NCI-H1092 treated with DMSO at 0.1 percent for 48 hours (cell line): ENCODE results near the gene SLC24A3.

Source experiments
- DNase-seq: peaks from one replicate; lab custom pipeline; 2025; lab: John Stamatoyannopoulos, UW

Gene SLC24A3

DNA sequence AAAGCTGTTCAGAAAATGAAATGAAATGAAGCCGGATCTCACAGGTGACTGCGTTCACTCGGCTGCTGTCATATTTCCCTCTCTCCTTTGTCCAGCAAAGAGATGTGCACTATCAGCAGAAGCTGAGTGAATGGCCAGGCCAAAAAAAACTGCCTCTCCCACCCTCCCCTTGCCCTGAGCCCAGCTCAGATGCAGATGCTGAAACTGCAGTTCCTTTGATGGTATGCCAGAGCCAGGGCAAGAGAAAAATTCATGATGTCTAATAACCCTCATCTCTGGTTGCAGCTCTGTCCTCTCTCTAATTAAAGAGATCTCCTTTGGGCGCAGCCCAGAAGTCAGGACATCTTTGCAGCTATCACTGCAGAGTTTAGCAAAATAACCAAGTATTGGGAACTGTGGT is 335.1 kb downstream of the SLC24A3 start:
- DNase-seq, result no peak

DNA sequence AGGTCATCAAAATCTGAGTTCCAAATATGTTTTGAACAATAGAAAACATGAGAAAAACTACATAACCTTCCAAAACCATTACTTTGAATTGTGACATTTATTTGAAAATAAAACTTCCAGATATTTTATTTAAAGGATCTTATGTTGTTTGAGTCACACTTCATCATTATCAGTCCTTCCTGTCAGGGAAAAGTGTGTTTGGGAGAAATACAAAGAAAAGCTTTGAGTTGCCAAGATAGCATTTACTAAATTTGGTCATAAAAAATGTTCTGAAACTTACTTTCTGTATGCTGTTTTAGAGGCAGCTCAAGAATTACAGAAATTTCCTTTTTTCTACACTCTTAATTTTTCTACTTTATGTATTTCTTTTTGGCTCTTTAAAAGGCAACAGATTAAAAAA is 337.5 kb downstream of the SLC24A3 start:
- no peak for DNase-seq

DNA sequence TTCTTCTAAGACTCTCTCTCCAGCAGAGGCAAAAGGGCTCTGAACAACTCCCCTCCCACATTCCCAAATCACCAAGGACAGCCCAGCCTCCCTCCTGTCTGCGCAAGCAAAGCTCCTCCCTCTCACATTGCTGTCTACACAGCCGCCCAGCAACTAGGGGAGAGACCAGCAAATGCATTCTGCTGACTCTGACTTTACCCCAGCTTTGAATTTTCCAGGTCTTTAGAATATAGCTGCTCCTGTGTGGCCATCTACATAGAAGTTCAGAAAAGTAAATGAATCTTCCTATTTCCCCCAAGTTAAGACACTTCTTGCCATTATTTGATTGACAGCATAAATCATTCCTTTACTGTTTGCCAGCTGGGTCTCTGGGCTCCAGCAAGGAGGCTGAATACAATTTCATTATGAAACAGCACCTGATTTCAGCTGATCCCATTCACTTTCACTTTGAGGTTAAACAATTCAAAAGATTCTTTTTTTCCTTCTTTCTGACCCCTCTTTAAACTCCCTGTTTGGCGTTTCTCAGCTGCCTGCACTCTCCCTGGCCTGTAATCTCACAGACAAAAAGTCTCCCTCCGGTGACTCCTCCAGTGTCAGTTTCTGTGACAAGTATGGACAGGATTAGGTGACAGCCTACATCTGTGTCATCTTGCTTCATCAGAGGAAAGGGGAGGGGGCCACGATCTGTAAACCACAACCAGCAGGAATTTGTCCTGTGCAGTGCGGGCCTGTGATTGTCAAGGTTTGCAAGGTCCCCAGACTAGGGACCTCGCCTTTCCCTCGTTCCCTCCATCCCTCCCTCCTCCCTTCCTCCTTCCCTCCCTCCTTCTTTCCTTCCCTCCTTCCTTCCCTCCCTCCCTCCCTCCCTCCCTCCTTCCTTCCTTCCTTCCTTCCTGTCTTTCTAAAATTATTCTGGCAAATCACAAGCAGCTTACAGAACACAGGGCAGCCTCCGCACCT is 340.1 kb downstream of the SLC24A3 start:
- DNase-seq, result no peak

DNA sequence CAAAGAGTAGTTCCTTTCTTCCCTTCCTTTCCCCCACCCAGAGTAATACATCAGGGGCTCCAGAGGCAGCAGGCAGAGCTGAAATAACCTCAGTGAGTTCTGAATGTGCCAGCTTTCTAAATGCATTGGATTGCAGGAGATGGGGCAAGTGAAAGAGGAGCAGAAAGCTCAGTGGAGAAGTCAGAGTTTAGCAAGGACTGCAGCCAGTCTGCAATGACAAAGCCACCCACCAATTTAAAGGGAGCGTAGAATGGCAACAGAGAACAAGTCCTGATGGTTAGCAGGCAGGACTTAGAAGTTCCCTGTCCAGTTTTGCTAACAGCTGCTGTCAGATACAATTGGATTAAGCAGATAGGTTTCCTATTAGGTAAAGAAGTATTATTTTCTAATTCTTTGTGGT is 342.2 kb downstream of the SLC24A3 start:
- no peak for DNase-seq

DNA sequence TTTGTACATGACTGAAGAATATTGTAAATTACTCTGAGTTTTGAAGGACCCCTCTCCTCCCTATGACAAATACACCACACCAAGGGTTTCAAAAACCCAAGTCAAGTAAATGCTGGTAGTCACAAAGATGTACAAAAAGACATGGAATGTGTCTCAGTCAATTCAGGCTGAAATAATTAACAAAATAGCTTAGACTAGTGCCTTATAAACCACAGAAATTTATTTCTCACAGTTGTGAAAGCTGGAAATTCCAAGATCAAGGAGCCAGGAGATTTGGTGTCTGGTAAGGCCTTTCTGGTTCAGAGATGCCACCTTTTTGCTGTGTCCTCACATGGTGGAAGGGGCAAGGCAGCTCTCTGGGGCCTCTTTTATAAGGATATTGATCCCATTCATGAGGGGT is 343.3 kb downstream of the SLC24A3 start:
- no peak for DNase-seq

DNA sequence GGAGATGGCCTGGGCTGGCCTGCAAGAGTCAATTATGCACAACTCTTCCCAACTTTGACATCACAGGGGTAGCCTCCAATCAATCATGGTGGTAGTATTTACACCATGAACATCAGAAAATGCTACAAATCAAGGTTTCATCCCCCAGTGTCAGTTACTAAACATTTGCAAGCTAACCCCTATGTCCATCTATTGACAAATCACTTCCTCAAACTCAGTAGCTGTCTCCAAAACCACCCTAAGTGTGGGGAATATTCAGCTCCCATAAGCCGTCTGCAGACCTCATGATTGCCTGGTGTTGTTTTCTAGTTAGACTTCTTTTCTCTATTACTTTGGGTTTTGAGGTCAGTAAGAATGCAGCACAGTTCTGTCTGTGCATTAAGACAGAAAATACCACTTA is 344.8 kb downstream of the SLC24A3 start:
- no peak for DNase-seq

DNA sequence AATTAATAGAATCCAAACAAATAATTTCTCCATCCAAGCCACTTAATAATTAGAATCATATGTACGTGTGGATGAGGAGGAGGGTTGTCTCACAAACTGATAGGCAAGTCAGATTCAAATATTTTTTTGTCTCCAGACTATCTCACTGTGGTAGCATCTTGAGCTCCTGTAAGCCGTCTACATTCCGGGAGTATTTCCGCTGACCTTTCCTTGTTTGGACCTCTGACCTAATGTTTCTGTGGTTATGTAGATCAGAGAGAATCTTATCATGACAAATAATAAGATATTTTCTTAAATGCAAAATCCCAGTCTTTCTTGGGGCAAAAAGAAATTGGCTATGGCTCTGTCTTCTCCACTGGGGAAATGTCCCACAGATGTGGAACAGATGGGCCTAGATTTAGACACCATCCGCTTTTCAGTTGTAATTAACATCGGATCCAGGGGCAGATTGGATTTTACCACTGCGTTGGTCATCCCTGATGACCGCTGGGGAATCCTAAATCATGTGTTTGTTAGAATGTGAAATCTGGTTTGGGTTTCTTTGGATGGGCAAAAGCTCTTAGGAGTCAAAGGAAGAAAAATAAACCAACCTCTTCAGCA is 348.5 kb downstream of the SLC24A3 start:
- no peak for DNase-seq

DNA sequence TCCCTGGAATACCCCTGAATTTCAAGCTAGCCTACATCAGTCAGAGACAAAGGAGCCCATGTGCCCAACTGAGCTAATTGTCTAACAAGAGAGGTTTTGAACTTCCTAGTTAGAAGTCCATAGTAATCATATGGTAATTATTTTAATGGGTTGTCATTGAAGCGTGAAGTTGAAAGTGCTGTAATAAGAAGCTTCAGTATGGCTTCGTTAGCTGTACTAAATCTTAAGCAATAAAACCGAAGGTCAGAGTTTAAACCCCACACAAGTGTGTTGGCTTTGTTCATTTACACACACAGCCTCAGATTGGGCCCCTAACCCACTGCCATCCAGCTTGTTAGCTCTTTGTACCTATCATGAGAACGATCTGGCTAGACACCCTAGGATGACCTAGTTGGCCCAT is 350.0 kb downstream of the SLC24A3 start:
- DNase-seq, result no peak

DNA sequence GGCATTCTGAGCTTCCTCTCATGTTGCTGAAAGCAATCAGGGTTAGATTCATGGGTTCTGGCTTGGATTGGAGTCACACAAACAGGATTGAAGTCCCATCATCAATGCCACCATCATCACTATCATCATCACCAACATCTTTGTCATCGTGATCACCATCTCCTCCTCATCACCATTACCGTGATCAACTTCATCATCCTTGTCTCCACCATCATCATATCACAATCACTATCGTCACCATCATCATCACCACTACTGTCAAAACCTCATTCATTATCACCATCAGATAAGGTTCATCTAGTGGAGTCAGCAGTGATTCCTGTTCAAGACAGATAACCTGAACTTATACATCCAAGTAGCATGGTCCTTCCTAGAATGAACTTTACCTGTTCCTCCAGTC is 351.8 kb downstream of the SLC24A3 start:
- no peak for DNase-seq

DNA sequence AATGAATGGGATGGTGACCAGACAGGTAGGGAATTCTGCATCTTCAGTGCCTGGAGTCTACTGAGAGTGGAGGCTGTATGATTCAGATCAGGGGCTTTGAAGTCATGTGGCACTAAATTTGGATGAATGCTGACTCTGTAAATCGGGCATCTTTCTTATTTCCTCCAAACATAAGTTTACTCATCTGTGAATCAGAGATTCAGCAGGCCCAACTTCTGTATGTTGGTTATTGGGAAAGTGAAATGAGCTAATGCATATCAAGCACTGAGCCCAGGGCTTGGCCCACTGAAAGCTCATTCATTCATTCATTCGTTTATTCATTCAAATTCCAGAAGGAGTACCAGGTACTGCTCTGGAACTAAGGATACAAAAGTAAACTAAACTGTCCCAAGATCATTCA is 353.3 kb downstream of the SLC24A3 start:
- no peak for DNase-seq

DNA sequence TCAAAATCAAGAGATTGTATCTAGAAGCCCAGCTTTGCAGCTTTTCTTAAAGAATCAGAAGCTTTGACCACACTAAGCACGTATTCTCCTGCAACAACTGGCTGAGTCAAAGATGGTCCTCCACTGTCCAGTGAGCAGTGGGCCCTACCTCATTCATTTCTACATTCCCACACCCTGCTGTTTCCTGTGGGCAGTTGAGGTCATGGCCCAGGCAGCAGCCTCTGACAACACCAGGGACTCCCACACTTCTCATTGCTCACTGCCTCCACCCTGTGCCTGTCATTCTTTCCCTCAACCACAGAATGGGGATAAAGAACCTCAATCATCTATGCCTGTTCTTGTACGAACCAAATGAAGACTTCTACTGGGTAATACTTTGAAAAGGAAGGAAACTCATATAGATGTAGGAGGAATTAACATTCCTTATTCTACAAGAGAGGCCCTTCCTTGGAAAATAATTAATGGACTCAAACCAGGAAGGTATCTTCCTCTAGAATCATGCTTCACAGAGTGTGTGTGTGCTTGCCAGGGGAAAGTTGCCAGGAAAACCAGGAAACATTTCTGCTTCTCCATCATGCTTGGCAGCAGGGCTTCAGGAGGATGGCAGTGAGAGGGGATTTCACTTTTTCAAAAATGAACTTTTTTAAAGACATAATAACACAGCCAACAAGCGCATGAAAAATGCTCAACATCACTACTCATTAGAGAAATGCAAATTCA is 353.9 kb downstream of the SLC24A3 start:
- DNase-seq, result no peak

DNA sequence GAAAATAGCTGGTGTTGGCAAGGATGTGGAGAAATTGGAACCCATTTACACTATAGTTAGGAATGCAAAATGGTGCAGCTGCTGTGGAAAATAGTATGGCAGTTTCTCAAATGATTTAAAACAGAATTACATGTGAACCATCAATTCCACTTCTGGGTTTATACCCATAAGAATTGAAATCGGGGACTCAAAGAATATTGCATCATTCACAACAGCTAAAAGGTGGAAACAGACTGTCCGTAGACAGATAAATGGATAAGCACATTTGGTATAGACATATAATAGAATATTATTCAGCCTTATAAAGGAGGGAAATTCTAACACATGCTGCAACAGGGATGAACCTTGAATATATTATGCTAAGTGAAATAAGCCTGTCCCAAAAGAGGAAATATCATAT is 355.7 kb downstream of the SLC24A3 start:
- DNase-seq, result no peak

DNA sequence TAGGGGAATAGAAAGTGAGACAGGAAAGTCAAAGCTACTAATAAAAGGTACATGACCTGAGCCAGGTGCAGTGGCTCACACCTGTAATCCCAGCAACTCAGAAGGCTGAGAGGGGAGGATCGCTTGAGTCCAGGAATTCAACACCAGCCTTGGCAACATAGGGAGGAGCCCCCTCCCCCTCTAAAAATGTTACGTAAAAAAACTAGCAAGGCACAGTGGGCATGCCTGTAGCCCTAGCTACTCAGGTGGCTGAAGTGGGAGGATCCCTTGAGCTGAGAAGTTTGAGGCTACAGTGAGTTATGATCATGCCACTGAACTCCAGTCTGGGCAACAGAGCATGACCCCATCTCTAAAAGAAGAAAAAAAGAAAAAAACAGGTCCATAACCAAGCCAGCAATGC is 359.6 kb downstream of the SLC24A3 start:
- DNase-seq, result no peak

DNA sequence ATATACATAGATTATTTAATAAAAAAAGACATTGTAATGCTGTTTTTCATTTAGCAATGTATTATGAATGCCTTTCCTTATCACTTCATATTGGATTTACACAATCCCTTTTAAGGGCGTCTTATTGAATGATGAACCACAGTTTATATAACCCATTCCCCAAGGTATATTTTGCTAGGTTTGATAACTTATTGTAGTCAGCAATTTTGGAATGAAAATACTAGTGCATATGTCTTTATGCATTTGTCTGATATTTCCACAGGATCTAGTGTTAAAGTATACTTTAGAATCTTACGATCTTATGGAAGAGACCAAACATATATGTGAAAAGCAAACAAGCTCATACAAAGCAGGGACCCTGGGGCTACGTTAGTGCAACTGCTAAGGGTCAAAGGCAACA is 365.2 kb downstream of the SLC24A3 start:
- DNase-seq, result no peak

DNA sequence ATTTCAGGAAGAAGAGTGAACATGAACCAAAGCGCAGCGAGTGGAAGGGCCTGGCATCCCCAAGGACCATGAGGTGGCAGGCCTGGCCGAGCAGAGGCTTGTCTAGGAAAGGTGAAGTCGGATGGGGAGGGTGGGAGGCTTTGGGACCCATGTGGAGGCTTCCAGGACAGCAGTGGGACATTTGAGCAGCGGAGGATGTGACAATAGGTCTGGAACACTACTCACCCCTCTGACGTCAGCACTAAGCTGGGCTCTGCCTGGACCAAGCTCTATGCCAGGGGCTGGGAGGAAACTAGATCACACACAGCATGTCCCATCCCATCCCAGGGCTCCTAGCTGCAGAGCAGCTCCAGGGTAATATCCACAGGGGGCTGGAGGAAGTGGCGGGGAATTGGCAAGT is 370.3 kb downstream of the SLC24A3 start:
- no peak for DNase-seq

DNA sequence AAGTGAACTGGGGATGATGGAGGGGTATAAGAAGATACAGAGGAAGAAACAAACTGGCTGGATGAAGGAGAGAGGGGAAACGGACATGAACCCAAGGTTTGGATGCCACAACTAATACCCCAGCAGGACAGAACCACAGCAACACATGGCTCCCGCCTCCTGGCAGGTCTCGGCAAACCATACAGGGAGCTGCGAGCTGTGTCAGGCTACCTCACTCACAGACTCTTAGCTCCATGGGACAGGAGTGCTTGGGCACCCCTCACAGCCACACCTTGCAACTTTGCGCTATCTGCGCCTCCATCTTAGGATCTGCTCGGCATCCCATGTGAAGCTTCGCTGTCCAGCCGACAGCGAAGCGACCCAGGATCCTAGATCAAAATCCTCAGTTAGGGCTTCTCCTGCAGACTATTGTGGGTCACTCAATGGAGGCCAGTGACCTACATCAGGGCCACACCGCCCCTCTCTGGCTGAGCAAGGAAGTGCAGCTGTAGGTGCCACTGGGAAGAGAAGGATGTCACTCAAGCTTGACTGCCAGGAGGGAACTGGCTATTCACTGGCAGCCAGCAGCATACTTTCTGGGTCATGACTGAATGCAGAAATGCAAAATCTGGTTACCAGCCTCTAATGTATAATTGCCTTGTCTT is 371.2 kb downstream of the SLC24A3 start:
- peak; percentile 73 for DNase-seq

DNA sequence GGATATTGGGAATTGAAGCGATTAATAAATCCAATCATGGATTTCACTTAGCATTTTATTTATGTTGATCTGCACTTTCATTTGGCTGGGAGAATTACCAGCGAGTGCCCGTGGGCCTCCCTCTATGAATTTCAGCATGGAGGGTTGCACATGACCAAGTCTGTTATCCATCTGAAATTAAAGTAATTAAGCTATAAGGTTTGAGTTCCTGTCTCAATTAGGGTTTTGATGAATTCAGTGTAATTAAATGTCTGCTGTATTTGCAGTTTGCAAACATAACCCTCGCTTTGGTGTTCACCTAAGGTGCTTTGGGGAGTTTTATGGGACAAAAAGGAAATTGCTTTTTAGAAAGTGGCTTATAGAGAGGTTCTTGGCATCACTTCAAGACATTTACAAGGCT is 375.8 kb downstream of the SLC24A3 start:
- DNase-seq, result no peak

DNA sequence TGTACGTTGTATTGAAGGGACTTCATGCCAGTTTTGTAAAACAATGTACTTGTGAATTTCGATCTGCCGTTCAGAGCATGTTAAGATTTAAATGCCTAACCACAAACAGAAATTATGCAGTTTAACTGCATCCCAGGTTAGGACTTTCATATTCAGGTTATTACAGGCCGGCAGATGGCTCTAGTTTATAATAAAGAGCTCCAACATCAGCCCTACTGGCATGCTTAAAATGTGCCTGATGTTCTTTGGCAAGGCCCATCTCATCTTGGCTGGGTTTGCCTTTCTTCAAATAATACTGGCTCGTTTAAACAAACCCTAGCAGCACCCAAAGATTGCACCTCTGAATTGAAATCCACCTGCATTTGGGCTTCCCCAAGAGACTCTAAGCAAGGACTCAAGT is 376.3 kb downstream of the SLC24A3 start:
- peak; percentile 63 for DNase-seq

DNA sequence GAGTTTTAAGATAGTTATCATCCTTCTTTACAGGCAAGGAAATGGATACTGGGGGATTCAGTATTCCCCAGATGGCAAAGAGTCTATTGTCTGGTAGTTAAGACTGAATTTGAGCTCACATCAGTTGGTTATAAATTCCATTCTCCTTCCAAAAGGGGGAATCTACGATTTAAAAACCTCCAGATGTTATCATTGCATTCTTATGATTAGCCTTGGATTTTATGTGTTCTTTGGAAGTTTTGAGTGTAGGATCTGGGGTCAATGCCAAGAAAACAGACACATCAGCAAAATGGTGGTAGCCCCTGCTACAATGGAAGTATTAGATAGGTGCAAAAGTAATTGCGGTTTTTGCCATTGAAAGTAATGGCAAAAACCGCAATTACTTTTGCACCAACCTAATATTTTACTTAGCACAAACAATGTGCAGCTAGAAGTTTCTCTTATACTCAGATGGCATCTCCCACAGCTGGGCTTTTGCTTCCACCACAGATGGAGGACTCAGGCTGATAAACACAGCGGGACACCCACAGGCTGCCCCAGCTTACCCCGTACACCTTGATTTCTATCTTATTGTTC is 377.4 kb downstream of the SLC24A3 start:
- DNase-seq, result no peak

DNA sequence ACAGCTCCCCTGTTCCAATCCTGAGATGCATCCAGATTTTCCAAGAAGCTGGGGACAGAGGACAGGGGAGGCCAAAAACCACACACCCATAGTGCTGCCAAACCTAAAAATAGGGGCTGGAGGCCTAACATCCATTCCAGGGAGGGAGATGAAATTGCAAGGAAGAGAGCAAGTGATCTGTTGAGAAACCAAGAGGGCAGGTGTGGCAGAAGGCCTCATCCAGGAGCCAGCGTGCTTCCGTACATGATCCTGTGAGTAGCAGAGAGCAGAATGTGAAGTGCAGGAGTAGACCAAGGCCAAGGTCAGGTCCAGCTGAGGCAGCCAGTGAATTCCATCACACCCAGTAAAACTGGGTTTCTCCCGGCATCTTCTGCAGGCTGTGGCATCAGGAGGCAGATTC is 377.9 kb downstream of the SLC24A3 start:
- DNase-seq, result no peak

DNA sequence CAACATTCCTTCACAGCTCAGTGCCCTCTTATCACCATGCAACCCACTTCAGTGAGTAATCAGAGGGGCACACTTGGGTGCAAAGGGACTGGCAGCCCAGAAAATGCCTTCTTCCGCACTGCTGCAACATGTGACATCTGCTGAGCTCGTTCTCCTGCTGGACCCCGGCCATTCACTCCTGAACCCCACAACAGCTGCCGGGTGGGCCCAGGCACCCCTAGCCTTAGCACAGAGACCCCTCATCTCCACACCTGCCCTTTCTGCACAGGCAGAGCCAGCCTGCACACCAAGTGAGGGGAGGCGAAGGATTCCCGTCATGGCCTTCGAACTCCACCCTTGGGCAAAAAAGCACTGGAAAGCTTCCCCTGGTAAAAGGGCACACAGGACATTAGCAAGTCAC is 381.3 kb downstream of the SLC24A3 start:
- no peak for DNase-seq

DNA sequence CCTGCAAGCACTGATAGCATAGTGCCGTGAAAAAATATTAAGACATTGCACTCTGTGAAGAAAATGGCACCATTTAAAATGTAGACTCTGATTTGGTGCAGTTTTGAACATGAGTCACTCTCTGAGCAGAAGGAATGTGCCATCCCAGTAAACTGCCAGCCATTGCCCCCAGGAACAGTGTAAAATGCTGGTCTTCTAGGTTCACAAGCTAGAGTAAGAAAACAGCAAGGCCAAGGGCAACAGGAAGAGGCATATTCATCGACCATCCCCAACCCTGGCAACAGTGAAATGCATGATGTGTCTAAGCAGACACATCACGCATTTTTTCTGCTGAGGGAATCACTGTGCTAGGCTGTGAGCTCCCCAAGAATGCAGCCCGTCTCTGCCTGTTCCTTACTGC is 382.5 kb downstream of the SLC24A3 start:
- DNase-seq, result no peak
